KMS-11 (cell line): Measurements from ENCODE around the gene COL8A1.

ENCODE experiments used
- H2AFZ ChIP-seq: fragments of 200-600 bp; sonication (generic); 2 replicates; pipeline ENCODE4 v1.6.1; 2016; ENCODE audit warnings: antibody characterized with exemption, mixed run types, low read depth
- H3K27ac ChIP-seq: fragments of 200-600 bp; sonication (generic); 2 replicates; pipeline ENCODE4 v1.6.1; 2016; ENCODE audit warnings: mild to moderate bottlenecking, mixed run types
- H3K27me3 ChIP-seq: fragments of 200-600 bp; sonication (generic); 2 replicates; pipeline ENCODE4 v1.6.1; 2017; ENCODE audit warnings: mild to moderate bottlenecking, low read depth, mixed run types, moderate library complexity; ENCODE audit not compliant: insufficient read depth
- H3K36me3 ChIP-seq: fragments of 200-600 bp; sonication (generic); 2 replicates; pipeline ENCODE4 v1.6.1; 2017; ENCODE audit warnings: mild to moderate bottlenecking, mixed run types; ENCODE audit not compliant: insufficient read depth
- H3K4me1 ChIP-seq: fragments of 200-600 bp; sonication (generic); 2 replicates; pipeline ENCODE4 v1.6.1; 2016; ENCODE audit warnings: mild to moderate bottlenecking, low read depth, mixed run types; ENCODE audit not compliant: poor library complexity, severe bottlenecking
- H3K4me2 ChIP-seq: fragments of 200-600 bp; sonication (generic); 2 replicates; pipeline ENCODE4 v1.7.0; 2016; ENCODE audit warnings: mild to moderate bottlenecking, mixed run types
- H3K4me3 ChIP-seq: fragments of 200-600 bp; sonication (generic); IDR thresholded peaks from 2 replicates; pipeline ENCODE4 v1.6.1; 2017; ENCODE audit warnings: low read depth, low read length, mixed read lengths; ENCODE audit not compliant: insufficient read depth
- H3K79me2 ChIP-seq: fragments of 200-600 bp; sonication (generic); 2 replicates; pipeline ENCODE4 v1.6.1; 2016; ENCODE audit warnings: low read depth, mixed run types; ENCODE audit not compliant: insufficient read depth
- H3K9ac ChIP-seq: fragments of 200-600 bp; sonication (generic); 2 replicates; pipeline ENCODE4 v1.6.1; 2016; ENCODE audit warnings: mild to moderate bottlenecking, mixed run types
- H4K20me1 ChIP-seq: fragments of 200-600 bp; sonication (generic); 2 replicates; pipeline ENCODE4 v1.6.1; 2016; ENCODE audit warnings: mild to moderate bottlenecking, mixed run types; ENCODE audit not compliant: insufficient read depth
- CTCF ChIP-seq: fragments of 200-600 bp; sonication (generic); conservative IDR thresholded peaks from 2 replicates; pipeline ENCODE4 v1.6.1; 2017; ENCODE audit warnings: low read depth, mild to moderate bottlenecking, antibody characterized with exemption, low read length, moderate library complexity, mixed read lengths

Gene COL8A1

GRCh38 chr3:99644017-99644416, 5.6 kb downstream of the COL8A1 start:
- H3K27me3 ChIP-seq = no peaks in the 10 kb centered on the region
- H3K9ac ChIP-seq = no peak overlapping the region
- H4K20me1 ChIP-seq = no peaks in the 10 kb centered on the region
- H2AFZ ChIP-seq = no peak overlapping the region
- no peak overlapping the region for H3K27ac ChIP-seq
- H3K4me2 ChIP-seq = peak overlapping the region; percentile 21; the same call in 1 of the 2 replicates
- H3K79me2 ChIP-seq = no peaks in the 10 kb centered on the region
- H3K36me3 ChIP-seq = no peaks in the 10 kb centered on the region
- peaks cover 57% of the 10 kb centered on the region for H3K4me1 ChIP-seq
- no peak for TF ChIP-seq CTCF
- no peak overlapping the region for H3K4me3 ChIP-seq

GRCh38 chr3:99644746-99645145, 6.4 kb downstream of the COL8A1 start:
- H3K4me2 ChIP-seq = no peak overlapping the region; the same call in 1 of the 2 replicates
- no peak for TF ChIP-seq CTCF
- H3K4me1 ChIP-seq = peaks cover 61% of the 10 kb centered on the region
- H3K79me2 ChIP-seq = no peaks in the 10 kb centered on the region
- no peaks in the 10 kb centered on the region for H3K27me3 ChIP-seq
- H3K36me3 ChIP-seq = no peaks in the 10 kb centered on the region
- no peak overlapping the region for H3K4me3 ChIP-seq
- no peaks in the 10 kb centered on the region for H4K20me1 ChIP-seq
- no peak overlapping the region for H2AFZ ChIP-seq
- H3K27ac ChIP-seq = no peak overlapping the region
- no peak overlapping the region for H3K9ac ChIP-seq

DNA sequence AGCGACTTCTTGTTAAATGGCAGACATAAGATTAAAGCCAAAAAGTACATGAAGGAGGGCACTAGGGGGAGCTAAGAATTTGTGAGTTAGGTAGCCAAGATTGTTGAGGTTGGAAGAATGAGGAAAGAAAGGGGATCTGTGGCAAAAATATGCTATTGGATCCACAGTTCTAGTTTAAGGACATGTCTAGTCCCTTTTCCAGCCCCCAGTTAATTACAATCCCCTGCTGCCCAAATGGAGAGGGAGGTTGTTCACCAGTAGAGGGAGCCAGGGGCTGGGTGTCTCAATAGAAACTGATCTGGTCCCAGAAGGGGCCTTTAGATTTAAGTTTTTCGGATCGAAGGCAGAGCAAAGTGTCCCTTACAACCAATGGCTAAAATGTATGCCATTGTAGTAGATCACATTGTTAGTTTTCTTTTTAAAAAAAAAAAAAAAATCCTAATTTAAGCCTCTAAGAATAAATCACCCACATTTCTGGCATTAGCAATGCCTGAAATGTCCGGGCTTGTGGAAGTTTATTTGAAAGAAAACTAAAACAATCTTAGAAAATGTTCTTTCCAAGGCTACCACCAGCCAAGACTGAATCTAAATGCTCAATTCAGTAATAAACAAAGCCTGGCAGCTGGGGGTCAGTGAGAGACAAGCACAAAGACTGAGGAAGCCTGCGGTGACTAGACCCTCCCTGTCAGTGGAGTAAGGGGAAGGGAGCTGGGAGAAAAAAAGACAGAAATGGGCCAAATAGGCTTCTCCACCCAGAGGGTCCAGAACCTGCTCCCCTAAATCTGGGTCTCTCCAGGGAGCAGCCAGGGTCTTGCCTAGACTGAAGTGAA, 7.1 kb downstream of the COL8A1 start:
- no peak overlapping the region for H3K9ac ChIP-seq
- H3K27ac ChIP-seq = no peak overlapping the region
- peaks cover 61% of the 10 kb centered on the region for H3K4me1 ChIP-seq
- H3K79me2 ChIP-seq = no peaks in the 10 kb centered on the region
- H2AFZ ChIP-seq = no peak overlapping the region
- no peaks in the 10 kb centered on the region for H3K27me3 ChIP-seq
- no peaks in the 10 kb centered on the region for H3K36me3 ChIP-seq
- no peak overlapping the region for H3K4me3 ChIP-seq
- peak; percentile 93 for TF ChIP-seq CTCF
- no peak overlapping the region for H3K4me2 ChIP-seq
- no peaks in the 10 kb centered on the region for H4K20me1 ChIP-seq

DNA sequence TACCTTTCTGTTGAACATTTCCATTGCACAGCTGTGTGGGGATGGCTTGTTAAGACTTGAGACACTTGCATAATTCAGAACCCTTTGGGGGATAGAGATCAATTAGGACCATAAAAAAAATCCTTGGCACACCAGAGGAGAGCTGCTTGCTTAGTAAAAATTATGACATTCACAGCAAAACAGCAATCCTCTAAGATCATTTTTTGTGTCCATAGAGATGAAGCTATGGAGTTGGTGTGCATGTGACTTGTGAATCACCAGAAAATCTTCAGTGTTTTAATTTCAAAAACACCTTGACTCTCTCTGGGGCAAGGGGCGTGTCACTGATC, 7.7 kb downstream of the COL8A1 start:
- H3K4me2 ChIP-seq = no peak overlapping the region
- no peaks in the 10 kb centered on the region for H3K27me3 ChIP-seq
- H2AFZ ChIP-seq = no peak overlapping the region
- no peaks in the 10 kb centered on the region for H3K36me3 ChIP-seq
- no peak overlapping the region for H3K4me3 ChIP-seq
- no peaks in the 10 kb centered on the region for H4K20me1 ChIP-seq
- H3K9ac ChIP-seq = no peak overlapping the region
- peaks cover 61% of the 10 kb centered on the region for H3K4me1 ChIP-seq
- H3K27ac ChIP-seq = no peak overlapping the region
- no peak for TF ChIP-seq CTCF
- no peaks in the 10 kb centered on the region for H3K79me2 ChIP-seq
